Suppressor macrophage treated with lipopolysaccharide for 4 hours (primary cell): ENCODE measurements around the gene BPGM.

Experiments used
- DNase-seq: peaks from one replicate; pipeline ENCODE4 v3.0.0-alpha.2; 2020

Gene BPGM

DNA sequence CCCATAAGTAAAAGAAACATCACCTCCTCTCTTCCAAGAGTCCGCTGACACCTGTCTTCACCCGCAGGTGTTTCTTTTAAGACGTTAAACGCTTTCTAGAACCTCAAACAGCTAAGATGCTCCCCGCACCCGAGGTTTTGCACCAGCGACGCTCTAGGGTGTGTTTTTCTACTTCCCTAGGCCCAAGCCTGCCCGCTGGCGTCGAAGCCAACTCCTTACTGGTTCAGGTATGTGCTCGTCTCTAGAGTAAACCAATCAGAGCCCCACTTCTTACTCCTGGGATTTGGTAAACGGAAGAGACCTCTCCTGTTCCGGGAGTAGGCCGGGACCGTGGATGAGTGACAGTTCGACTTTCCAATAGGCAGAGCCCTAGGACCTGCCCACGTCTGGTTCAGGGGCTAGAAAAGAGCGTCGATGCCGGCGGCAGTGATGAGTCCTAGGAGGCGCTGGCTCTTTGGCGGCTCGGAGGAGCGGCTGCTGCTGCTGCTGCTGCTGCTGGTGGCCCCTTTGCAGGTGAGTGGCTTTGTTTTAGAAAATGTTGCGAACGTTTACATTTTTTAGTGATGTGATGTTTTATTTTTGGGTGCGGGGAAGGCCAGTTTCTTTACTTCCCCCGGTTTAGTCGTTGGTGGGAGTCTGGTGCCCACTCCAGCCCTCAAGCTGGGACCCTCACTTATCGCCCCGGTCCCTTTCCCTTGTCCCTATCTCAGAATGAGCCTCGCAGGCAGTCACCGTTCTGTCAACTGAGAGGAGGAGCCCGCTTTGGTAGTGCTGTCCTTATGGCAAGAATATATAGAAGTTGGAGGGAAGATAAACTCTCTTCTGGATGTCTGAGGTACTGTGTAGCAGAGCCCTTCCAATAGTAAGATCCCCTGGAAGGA, at the start of gene BPGM:
Gene BPGM (plus strand): TSS at position 429 of the 881 bp plus-strand sequence. CDS start 14,655 bp downstream, outside the sequence.
- DNase-seq: peak; percentile 99

DNA sequence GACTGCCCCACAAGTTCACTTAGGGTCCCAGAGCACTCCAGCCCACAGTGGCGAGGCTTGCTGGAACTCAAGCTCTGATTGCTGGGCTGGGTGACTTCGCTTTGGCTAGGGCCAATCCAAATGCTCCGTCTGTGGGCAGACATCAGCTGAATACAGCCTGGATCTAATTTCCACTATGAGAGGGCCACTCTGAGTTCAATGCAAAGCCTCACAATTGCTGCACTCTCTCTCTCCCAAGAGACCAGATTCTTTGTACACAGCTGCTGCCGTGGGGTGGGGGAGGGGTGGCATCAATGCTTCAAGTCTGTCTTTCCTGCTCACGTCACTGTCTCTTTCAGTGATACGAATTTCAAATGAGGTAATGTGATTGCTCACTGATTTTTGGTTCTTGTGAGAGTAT, 47.3 kb upstream of the BPGM start:
- DNase-seq: no peak

DNA sequence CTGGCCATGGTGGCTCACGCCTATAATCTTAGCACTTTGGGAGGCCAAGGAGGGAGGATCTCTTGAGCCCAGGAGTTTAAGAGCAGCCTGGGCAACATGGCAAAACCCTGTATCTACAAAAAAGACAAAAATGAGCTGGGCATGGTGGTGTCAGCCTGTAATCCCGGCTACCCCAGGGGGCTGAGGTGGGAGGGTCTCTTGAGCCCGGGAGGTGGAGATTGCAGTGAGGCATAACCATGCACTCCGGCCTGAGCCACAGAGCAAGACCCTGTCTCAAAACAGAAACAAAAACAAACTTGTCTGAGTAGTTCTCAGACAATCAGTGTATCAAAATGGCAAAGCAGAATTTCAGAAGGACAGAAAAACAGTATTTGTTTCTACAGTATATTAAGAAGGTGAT, 45.2 kb upstream of the BPGM start:
- no peak for DNase-seq

DNA sequence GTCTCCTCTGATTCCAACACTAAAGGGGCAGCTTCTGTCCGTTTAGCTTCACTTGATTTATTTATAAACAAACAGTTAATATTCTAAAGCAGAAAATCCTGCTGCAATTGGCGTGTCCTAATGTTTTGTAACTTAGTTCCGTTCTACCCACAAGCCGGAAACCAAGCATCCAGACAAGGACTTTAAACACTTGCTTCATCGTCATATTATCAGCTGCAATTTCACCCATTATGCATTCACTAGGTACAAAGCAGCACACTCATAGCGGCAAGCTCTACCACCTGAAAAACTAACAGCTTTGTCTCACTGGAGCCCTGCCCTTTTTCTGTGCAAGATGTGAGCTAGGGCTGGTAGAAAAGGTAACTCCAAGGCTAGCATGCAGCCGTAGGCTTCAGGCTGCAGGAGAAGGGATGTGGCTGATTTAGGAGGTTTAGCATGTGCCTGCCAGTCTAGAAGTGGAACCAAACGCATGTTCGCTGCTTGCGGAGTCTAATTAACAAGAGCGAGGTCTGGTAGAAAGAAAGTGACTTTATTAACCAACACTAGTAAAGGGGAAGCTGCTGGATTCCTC, 43.7 kb upstream of the BPGM start:
- DNase-seq: peak; percentile 31

DNA sequence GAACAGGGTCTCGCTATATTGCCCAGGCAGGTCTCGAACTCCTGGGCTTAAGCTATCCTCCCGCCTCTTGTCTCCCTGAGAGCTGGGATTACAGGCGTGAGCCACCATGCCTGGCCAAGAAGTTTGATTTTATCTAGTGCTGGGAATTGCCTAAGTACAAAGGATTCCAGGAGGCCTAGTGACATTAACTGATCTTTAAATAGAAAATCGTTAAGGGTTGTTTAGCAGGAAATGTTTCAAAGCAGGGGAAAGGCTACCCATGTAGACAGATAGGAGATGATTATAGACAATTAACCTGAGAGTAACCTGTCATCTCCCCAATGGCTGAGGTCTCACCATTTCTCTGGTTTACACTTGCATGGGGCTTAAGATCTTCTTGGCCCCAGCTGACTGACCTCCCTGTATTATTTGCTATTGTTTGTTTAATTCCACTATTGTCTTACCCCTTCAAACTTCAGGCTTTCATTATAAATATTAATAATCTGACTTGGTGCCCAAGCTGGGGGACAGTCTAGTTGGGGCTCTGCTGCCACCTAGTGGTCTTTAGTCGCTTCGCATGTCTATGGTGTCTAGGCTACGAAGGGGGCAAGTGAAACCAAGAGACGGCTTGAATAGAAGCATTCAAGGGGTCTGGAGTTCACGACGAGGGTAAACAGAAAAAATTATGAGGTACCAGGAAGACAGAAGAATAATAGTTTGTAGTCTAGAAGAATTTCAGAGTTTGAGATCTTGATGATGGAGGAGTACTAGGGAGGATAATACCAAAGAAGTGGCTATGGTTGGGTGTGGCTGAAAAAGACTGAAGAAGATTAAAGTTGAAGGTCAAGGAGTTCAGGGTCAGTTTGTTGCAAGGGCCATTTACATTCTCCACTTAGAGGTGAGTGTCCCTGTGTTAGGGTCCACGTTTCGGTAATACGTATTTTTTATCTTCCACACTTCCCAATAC, 40.4 kb upstream of the BPGM start:
- peak; percentile 81 for DNase-seq

DNA sequence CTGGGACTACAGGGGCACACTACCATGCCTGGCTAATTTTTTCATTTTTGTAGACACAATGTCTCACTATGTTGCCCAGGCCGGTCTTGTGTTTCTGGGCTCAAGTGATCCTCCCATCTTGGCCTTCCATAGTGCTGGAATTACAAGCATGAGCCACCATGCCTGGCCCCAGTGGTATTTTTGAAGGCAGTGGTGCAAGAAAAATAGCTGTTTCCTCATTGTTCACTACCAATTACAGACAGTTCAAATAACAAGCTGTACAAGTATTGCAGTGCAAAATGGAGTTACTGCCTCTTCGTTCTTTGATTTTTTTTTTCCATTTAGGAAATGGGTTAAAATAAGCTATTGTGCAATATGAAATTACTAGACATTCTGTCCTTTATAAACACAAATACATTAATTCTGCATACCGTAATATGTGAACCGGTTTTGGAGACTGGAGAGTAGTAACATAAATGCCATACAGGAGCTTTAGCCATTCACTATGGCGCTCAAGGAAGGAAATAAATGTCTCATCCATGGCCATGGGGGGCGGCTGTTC, 35.0 kb upstream of the BPGM start:
- DNase-seq: no peak

DNA sequence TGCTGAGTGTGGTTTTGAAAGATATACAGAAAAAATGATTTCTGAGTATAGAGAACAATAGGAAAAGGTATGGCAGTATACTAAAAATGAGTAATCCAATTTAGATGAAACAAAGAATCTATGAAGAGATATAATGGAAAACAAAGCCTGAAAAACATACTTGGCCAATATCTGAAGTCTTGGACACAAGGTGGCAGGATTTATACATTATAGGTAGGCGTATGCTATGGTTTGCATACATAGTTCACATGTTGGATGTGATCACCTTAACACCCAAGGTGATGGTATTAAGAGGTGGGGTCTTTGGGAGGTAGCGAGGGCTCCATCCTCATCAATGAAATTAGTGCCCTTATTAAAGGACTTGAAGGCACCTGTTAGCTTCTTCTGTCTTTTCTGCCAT, 34.5 kb upstream of the BPGM start:
- no peak for DNase-seq

DNA sequence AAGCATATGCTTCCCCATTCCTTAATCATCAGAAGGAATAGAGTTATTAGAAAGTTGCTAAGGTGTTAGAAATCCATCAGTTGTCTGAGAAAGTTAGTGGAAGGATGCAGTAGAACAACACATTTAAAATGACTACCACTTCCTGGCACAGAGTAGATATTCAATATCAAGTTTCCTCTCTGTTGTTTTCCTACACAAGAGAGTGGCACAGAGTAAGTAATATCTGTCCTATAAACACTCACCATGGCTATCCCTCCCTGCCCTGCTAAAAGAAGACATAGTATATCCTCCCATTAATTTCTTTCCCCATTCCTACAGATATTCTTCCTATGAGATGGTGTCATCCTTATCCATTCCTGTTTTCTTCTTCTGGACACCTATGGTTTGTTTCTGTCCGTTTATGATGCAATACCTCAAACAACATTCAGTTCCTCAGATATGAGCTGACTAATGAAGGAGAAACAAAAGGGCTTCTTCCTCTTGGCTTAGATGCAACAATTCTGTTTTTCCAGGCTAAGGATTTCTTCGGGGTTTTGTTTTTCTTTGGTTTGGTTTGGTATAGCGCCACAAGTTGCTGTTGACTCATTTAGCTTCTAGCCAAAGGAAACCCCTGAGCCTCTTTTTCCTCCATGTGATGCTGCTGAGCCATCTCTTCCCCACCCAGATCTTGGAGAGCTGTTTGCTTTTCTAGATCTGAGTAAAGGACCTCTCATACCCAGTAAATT, 32.9 kb upstream of the BPGM start:
- DNase-seq: peak; percentile 74

DNA sequence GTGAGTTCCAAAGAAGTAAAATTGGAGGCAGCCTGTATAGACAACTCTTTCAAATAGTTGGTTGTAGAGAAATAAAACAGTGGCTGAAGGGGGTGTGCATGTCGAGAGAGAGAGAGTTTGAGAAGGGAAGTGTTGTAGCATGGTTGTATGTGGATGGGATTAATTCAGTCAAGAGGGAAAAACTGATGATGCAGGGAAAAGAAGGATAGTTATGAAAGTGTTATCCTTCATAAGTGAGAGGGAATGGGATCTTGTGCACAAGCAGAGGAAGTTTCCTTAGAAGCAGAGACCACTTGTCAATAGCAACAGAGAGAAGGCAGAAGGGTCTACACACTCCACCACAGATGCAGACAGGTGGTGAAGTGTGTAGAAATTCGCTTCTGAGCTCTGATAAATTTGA, 30.0 kb upstream of the BPGM start:
- DNase-seq: no peak

DNA sequence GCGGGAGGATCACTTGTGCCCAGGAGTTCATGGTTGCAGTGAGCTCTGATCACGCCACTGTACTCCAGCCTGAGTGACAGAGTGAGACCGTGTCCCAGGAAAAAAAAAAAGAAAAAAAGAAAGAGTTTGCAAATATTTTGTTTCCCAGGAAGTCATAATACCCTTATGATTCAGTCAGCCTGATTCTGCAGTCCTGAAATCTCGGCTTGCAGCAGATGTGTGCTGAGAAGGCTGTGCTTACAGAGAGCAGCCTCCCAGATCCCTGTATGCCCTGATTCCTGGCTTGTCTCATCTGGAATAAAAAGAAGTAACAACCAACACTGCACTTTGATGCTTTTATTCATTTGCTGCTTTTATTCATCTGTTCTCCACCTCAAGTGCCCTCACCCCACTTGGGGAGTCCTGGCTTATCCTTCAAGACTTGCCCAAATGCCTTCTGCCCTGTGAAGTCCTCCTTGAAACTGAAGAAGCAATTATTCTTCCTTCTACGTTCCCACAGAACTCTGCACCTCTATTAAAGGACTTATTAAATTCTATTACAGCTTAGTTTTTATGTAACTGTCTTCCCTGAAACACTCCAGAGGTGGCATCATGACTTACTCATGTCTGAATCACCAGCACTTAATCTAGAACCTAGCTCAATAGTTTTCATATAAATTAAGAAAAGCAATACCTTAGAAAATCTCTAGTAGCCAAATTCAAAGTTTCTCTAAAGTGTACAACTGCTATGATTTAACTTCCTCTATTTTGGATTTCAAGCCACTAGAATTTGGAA, 27.7 kb upstream of the BPGM start:
- DNase-seq: no peak

DNA sequence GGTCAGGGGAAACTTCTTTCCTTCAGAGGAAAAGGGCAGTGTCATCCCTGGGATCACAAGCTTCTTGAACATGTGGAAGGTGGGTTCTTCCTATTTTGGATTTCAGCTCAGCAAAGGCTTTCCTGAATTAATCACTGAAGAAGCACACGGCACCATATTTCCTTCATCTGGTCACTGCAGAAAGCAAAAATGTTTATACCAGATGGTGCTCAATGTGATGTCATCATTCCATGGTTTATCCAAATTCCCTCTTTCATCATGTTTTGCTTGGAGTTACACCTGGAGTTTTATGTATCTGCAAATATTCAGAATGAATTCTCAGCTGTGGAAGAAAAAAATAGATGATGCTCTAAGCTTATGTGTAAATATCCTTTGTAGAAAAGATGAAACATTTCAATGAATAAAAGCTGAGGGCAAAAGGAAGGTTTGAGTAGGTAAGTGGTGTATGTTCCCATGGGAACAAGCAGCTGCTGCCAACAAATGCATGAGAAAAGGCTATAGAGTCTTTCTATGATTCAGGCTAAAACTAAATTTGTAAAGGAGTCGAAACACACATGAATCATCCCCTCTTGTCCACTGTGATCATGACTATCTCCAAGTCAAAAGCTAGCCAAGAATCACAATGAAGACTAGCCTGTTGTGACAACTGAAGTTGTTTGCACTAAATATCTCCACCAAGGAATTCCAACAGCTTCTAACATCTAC, 26.9 kb upstream of the BPGM start:
- no peak for DNase-seq

DNA sequence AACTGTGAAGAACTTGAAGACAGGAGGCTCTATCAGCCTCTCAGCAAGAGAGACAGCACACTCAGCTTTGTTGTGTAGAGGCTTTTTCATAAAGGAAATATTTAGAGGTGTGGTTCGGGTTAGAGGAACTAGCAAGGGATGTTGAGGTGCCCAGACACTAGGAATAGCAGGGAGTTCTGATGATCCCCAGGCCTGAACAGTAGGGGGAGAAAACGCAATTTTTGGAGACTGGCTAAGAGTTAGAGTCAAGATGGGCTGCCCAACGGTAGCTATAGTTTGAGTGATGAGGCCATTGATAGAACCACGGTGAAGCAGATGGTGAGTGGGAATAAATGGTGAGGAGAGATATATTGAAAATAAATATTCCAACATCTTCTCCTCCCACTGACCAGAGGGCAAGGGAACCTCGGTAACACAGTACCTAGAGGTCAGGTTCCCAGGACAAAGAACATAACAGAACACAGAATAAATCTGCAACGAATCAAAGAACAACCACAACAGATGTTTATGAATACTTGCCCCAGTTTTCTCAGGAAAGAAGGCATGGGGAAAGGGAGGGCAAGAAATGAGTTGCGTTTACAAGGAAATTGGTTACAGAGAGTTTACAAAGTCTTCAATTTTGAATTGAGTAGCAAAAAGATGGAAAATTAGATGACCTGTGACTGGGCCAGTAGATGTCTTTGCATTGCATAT, 24.2 kb upstream of the BPGM start:
- DNase-seq: no peak

DNA sequence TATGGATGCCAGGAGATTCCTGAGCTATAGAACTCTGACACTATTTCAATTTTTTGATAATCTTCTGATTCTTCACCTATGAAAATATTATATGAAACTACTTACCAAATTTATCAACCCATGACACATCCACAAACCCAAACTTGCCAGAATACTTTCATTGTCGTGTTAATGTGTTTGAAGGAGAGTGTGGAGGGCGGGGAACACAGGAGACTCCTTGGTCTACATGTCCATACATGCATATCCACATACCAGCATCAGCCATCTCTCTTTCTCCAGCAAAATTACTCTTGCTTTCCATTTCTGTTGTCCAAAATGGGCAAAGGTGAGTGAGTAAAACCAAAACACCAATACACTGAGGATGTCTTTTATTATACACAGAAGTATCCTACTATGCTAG, 23.5 kb upstream of the BPGM start:
- DNase-seq: no peak

DNA sequence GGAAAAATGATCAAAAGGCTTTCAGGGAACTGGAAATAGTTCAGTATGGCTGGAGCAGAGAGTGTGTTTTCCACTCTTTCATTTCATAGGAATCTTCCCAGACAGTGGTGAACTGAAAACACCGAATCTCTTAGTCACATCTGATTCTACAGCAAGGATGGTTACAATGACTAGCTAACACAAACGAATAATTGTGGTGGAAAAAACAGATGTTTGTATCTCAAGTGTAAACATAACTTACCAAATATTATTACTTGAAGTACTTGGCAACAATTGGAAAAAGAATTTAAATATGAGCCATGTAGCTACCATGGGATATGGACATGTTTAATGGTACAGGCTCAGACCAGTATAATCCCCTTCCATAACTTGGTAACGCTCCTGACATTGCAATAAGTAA, 21.1 kb upstream of the BPGM start:
- no peak for DNase-seq

DNA sequence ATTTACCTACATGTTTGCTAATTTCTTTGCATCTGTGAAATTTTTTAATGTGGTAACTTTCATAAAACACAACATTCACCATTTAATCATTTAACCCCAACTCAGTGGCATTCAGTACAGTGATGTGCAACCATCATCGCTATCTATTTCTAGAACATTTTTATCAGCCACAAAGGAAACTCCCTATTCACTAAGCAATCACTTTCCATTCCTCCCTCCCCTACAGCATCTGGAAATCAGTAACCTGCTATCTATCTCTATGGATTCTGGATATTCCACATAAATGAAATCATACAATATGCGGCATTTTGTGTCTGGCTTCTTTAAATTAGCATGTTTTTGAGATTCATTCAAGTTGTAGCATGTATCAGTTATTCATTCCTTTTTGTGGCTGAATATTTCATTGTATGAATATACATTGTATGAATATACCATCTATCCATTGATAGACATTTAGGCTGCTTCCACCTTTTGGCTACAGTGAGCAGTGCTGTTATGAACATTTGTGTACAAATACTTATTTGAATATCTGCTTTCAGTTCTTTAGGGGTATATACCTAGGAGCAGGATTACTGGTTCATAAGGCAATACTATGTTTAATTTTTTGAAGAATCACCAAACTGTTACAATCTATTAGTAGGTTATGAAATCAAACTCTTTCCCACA, 19.4 kb upstream of the BPGM start:
- no peak for DNase-seq

DNA sequence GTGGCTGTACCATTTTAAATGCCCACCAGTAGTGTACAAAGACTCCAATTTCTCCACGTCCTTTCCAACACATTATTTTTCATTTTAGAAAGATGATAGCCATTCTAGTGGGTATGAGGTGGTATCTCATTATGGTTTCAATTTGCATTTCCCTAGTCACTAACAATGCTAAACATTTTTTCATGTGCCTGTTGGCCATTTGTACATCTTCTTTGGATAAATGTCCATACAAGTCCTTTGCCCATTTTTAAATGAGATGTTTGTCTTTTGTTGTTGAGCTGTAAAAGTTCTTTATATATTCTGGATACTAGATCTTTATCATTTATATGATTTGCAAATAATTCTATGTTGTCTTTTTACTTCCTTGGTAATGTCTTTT, 18.9 kb upstream of the BPGM start:
- DNase-seq: no peak

DNA sequence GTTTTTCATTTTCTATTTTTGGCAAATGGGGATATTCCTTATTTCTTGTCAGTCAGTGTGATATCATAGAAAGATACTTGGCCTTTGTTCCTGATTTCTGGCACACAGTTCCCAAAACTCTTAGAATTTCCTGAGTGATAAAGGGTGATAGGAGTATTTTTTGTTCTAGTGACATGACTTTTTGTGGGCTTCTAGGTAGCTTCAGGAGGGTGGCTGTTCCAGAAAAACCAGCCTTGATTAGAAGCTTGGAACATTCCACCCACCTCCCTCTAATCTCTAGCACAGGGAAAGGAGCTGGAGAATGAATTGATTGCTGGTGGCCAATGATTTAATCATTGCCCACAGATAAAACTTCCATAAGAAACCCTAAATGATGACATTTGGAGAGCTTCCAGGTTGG, 17.2 kb upstream of the BPGM start:
- DNase-seq: no peak

DNA sequence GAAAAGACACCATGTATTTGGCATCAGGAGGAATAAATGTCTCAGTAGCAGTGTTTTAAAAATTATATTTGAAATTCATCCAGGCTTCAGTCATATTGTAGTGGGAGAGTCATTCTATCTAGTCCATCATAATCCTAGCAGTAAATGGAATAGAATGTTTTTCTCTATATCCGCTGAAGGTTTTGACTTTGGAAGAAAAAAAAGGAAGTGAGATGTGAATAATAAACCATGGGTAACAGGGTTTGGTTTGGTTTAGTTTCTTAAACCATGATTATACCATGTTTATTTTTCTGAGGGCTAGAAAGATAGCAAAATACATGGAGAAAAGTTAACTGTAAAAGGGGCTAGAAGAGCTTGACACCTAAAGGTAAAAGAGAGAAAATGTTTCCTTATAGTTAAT, 16.4 kb upstream of the BPGM start:
- no peak for DNase-seq

DNA sequence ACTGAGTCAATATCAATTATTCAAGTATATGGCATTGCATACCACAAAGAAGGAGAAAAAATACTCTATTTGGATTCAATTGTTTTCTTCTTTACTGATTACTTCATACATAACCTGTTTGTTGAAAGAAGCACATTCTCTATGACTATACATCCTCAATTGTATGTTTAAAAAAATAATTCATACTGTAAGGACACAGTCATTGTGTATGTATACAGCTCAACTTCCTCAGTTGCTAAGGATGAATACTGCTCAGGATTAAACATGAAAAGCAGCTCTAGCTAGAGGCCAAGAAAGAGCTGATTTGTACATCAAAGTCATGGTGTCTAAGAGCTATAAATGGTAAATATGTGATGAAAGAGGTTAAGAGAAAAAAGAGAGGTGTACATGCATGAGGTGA, 15.8 kb upstream of the BPGM start:
- DNase-seq: no peak

DNA sequence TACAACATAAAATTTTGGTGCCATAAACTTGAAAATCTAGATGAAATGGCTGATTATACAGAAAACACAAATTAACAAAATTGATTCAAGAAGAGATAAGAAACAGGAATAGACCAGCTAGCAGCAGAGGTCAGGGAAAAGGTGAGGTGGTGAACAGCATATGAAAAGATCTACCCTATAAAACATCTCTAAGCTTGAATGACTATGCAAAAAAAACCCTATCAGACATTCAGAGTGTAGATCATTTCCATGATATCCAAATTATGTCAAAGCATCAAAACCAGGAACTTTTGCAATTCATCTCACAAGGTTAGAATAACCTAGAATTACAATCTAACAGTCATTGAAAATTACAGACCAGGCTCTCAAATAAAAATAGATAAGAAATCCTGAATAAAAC, 14.6 kb upstream of the BPGM start:
- DNase-seq: no peak
